C4-2B (cell line): ENCODE results near the gene GANAB.

Source experiments
- ZFX ChIP-seq: fragments of 450-650 bp; IDR thresholded peaks from 2 replicates; pipeline ENCODE4 v1.6.1; 2017
- TF ChIP-seq, protein P1 (sequence below): fragments of 450-650 bp; conservative IDR thresholded peaks from 2 replicates; pipeline ENCODE4 v1.5.1; 2017; ENCODE audit warnings: mild to moderate bottlenecking

DNA sequence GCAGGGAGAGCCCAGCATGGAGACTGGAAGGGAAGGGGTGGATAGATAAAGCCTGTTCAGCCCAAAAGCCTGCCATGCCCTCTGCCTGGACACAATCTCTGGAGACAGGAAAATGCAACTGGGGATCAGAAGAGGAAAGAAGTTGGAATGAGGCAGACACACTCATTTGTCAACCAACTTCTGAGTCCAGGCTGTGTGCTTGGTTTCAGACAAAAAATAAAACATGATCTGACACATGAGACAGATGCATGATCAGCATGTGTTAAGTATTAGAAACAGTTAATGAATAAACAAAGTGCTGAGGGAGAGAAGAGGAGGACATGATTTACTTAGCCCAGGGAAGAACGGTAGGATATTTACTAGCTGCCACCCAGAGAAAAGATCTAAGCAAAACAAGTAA is 42.1 kb upstream of the GANAB start:
- TF ChIP-seq, protein P1, sequence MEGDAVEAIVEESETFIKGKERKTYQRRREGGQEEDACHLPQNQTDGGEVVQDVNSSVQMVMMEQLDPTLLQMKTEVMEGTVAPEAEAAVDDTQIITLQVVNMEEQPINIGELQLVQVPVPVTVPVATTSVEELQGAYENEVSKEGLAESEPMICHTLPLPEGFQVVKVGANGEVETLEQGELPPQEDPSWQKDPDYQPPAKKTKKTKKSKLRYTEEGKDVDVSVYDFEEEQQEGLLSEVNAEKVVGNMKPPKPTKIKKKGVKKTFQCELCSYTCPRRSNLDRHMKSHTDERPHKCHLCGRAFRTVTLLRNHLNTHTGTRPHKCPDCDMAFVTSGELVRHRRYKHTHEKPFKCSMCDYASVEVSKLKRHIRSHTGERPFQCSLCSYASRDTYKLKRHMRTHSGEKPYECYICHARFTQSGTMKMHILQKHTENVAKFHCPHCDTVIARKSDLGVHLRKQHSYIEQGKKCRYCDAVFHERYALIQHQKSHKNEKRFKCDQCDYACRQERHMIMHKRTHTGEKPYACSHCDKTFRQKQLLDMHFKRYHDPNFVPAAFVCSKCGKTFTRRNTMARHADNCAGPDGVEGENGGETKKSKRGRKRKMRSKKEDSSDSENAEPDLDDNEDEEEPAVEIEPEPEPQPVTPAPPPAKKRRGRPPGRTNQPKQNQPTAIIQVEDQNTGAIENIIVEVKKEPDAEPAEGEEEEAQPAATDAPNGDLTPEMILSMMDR = no peak
- TF ChIP-seq ZFX = no peak
